ENCODE results near the gene IL16.
A peak's percentile ranks its signal among the peaks of the same experiment; 100 is the strongest.

Gene IL16

GRCh38 chr15:81273855-81274254 lies 77.2 kb downstream of the IL16 start:
- DNase-seq (ENCODE audit: low spot score) = no peak
- in situ Hi-C loops (cut with MboI; ENCODE audit: low sequenced_read_pairs, unreplicated experiment) = loop anchor here (5.0 to 25.0 kb wide), 3 partner anchors 128 to 487 kb away; partner anchors contain the start of genes CEMIP and MESD
- TF ChIP-seq CTCF (IDR thresholded peaks at IDR 0.05; ENCODE audit: borderline replicate concordance, control extremely low read depth, extremely low read depth, insufficient read depth, missing control alignments) = no peak

GRCh38 chr15:81274255-81274654 lies 77.6 kb downstream of the IL16 start:
- in situ Hi-C loops (cut with MboI; ENCODE audit: low sequenced_read_pairs, unreplicated experiment) = loop anchor here (5.0 to 25.0 kb wide), 3 partner anchors 128 to 487 kb away; partner anchors contain the start of genes CEMIP and MESD
- TF ChIP-seq CTCF (IDR thresholded peaks at IDR 0.05; ENCODE audit: borderline replicate concordance, control extremely low read depth, extremely low read depth, insufficient read depth, missing control alignments) = no peak
- no peak for DNase-seq (ENCODE audit: low spot score)

GRCh38 chr15:81274931-81275707 lies 78.4 kb downstream of the IL16 start:
- DNase-seq (ENCODE audit: low spot score) = peak; percentile 79
- peak; percentile 89 for TF ChIP-seq CTCF (IDR thresholded peaks at IDR 0.05; ENCODE audit: borderline replicate concordance, control extremely low read depth, extremely low read depth, insufficient read depth, missing control alignments)
- in situ Hi-C loops (cut with MboI; ENCODE audit: low sequenced_read_pairs, unreplicated experiment) = loop anchor here (5.0 to 25.0 kb wide), 3 partner anchors 127 to 488 kb away; partner anchors contain the start of genes CEMIP and MESD

- no peak for TF ChIP-seq CTCF (IDR thresholded peaks at IDR 0.05; ENCODE audit: borderline replicate concordance, control extremely low read depth, extremely low read depth, insufficient read depth, missing control alignments)
- no peak for DNase-seq (ENCODE audit: low spot score)
- in situ Hi-C loops (cut with MboI; ENCODE audit: low sequenced_read_pairs, unreplicated experiment) = no loop called here
Observed at GRCh38 chr15:81275711-81276392, 79.2 kb downstream of the IL16 start.

- in situ Hi-C loops (cut with MboI; ENCODE audit: low sequenced_read_pairs, unreplicated experiment) = no loop called here
- TF ChIP-seq CTCF (IDR thresholded peaks at IDR 0.05; ENCODE audit: borderline replicate concordance, control extremely low read depth, extremely low read depth, insufficient read depth, missing control alignments) = no peak
- no peak for DNase-seq (ENCODE audit: low spot score)
Observed at GRCh38 chr15:81276967-81277366, 80.3 kb downstream of the IL16 start.

- no peak for TF ChIP-seq CTCF (IDR thresholded peaks at IDR 0.05; ENCODE audit: borderline replicate concordance, control extremely low read depth, extremely low read depth, insufficient read depth, missing control alignments)
- in situ Hi-C loops (cut with MboI; ENCODE audit: low sequenced_read_pairs, unreplicated experiment) = no loop called here
- no peak for DNase-seq (ENCODE audit: low spot score)
Observed at GRCh38 chr15:81277851-81278250, 81.2 kb downstream of the IL16 start.
